HepG2 (cell line): ENCODE data around the gene ZSCAN32. TPM values are rescaled to one million over a fixed set of nuclear protein-coding genes. Genes with fewer than 3 reads are reported as not detected.

Source experiments
- ATAC-seq: fragments of 200-7000 bp; cut with Tn5 transposase; 3 replicates; pipeline ENCODE4 v1.9.1; 2020; ENCODE audit warnings: mild to moderate bottlenecking, moderate library complexity
- BruUV-seq: library from RNA; stranded (reverse); fragments of 400-500 nt; replicated peaks from 2 replicates; lab custom pipeline; 2021; lab: Mats Ljungman, UMichigan
- CTCF ChIA-PET: fragments of 300-600 bp; formaldehyde crosslinking; extraction: SDS; loops from one replicate; lab custom pipeline; 2021; ENCODE audit warnings: low total read pairs, inconsistent platforms, low intra/inter-chr PET ratio; lab: Yijun Ruan, JAX
- POLR2A ChIA-PET: fragments of 350-600 bp; sonication (Branson Sonifier 250); formaldehyde crosslinking; loops from one replicate; lab custom pipeline; 2020; ENCODE audit warnings: antibody characterized with exemption, inconsistent platforms; lab: Yijun Ruan, JAX
- DNase-seq: peaks from one replicate; pipeline ENCODE4 v3.0.0-alpha.2; 2015; ENCODE audit warnings: low spot score
- FAIRE-seq: peaks from 3 replicates; lab custom pipeline; 2011; peaks lifted over from hg19 to GRCh38; lab: Jason Lieb, UNC
- H2AFZ ChIP-seq: one replicate; pipeline ENCODE4 v1.6.1; 2011; ENCODE audit warnings: low read length, inconsistent platforms
- H3K27ac ChIP-seq: fragments of 300-600 bp; 3 replicates; pipeline ENCODE4 v1.8.0; 2011; ENCODE audit warnings: mixed run types, mild to moderate bottlenecking, mixed read lengths, low read length, inconsistent platforms; ENCODE audit not compliant: insufficient read depth; ENCODE audit errors: extremely low read length
- H3K27me3 ChIP-seq, 2 experiments: fragments of 200-600 bp in 1 of 2; 2 replicates in 1 of 2; 3 replicates in 1 of 2; pipeline versions ENCODE4 v1.6.0 to v1.8.0; 2011; ENCODE audit warnings: low read length in 2 of 2, mild to moderate bottlenecking in 2 of 2, moderate library complexity in 2 of 2, inconsistent platforms in 1 of 2; ENCODE audit not compliant: insufficient read depth in 2 of 2, control insufficient read depth in 1 of 2
- H3K36me3 ChIP-seq, 2 experiments: fragments of 200-600 bp in 1 of 2; replicated peaks in 1 of 2; 2 replicates in 1 of 2; 3 replicates in 1 of 2; pipeline versions ENCODE4 v1.5.1 to v1.8.0; 2011; ENCODE audit warnings: low read length in 2 of 2, inconsistent platforms in 1 of 2; ENCODE audit not compliant: insufficient read depth in 2 of 2, control insufficient read depth in 1 of 2
- H3K4me1 ChIP-seq: 2 replicates; pipeline ENCODE4 v1.5.1; 2012; ENCODE audit warnings: low read length, inconsistent platforms; ENCODE audit not compliant: insufficient read depth
- H3K4me2 ChIP-seq: 2 replicates; pipeline ENCODE4 v1.6.0; 2011; ENCODE audit warnings: low read depth, low read length, inconsistent platforms
- H3K4me3 ChIP-seq, 3 experiments: fragments of 200-600 bp in 1 of 3; sonication (generic), shearing (Covaris generic) in 1 of 3; replicated peaks in 1 of 3; 2 replicates each; pipeline ENCODE4 v1.5.1; 2011 to 2016; ENCODE audit warnings: low read length in 3 of 3, inconsistent platforms in 2 of 3, low read depth in 2 of 3, mild to moderate bottlenecking in 2 of 3, control low read depth in 1 of 3, mixed read lengths in 1 of 3; ENCODE audit not compliant: insufficient read depth in 1 of 3
- H3K79me2 ChIP-seq: one replicate; pipeline ENCODE4 v1.6.1; 2011; ENCODE audit warnings: low read length, inconsistent platforms; ENCODE audit not compliant: insufficient read depth
- H3K9ac ChIP-seq: 2 replicates; pipeline ENCODE4 v1.6.0; 2011; ENCODE audit warnings: mild to moderate bottlenecking, low read depth, low read length, inconsistent platforms; ENCODE audit not compliant: insufficient read depth
- H3K9me3 ChIP-seq: 2 replicates; pipeline ENCODE4 v1.5.1; 2012; ENCODE audit warnings: mild to moderate bottlenecking, low read length
- H4K20me1 ChIP-seq: 2 replicates; pipeline ENCODE4 v1.6.0; 2011; ENCODE audit warnings: inconsistent platforms, mild to moderate bottlenecking, low read length, moderate library complexity; ENCODE audit not compliant: insufficient read depth
- CHD2 ChIP-seq: IDR thresholded peaks from 2 replicates; pipeline ENCODE4 v1.6.1; 2011; ENCODE audit warnings: low read depth, low read length, improper control_type of control experiment
- MAZ ChIP-seq, 2 experiments: sonication (generic) in 1 of 2; formaldehyde crosslinking in 1 of 2; IDR thresholded peaks; 2 replicates each; pipeline versions ENCODE4 v1.5.0 to v1.6.1; 2012 to 2020; ENCODE audit warnings: low read depth in 2 of 2, mild to moderate bottlenecking in 2 of 2, borderline replicate concordance in 1 of 2, improper control_type of control experiment in 1 of 2, low read length in 1 of 2, missing genetic modification reagents in 1 of 2, moderate library complexity in 1 of 2
- SALL2 ChIP-seq: sonication (generic); formaldehyde crosslinking; IDR thresholded peaks from 2 replicates; pipeline ENCODE4 v1.8.1; 2023; ENCODE audit warnings: mild to moderate bottlenecking, missing genetic modification reagents, inconsistent platforms
- SOX5 ChIP-seq: IDR thresholded peaks from 2 replicates; pipeline ENCODE4 v1.6.1; 2016; ENCODE audit warnings: borderline replicate concordance
- TEAD3 ChIP-seq: optimal IDR thresholded peaks from 2 replicates; pipeline ENCODE3; 2016; ENCODE audit warnings: borderline replicate concordance
- ZFP62 ChIP-seq: sonication (generic); formaldehyde crosslinking; IDR thresholded peaks from 2 replicates; pipeline ENCODE4 v1.4.0; 2020; ENCODE audit warnings: missing genetic modification reagents
- ZNF724P ChIP-seq: sonication (generic); formaldehyde crosslinking; IDR thresholded peaks from 2 replicates; pipeline ENCODE4 v1.8.0; 2022; ENCODE audit warnings: missing genetic modification reagents, borderline replicate concordance
- WGBS: methylation state at CpG from one replicate; pipeline ENCODE4 v1.1.6; 2017; ENCODE audit warnings: low lambda C conversion rate; 5-methylcytosine and 5-hydroxymethylcytosine counted together
- in situ Hi-C: cut with HindIII; loops from 2 replicates; pipeline ENCODE4 v1.10.0; 2017; ENCODE audit warnings: low pct_unique_long_range_greater_than_20kb; ENCODE audit not compliant: extremely low pct_ligation_motif_present
- intact Hi-C: fragments of 100-400 bp; cut with micrococcal nuclease; formaldehyde crosslinking; loops from one replicate; pipeline ENCODE4 v1.10.0; 2022; ENCODE audit not compliant: unreplicated experiment
- polyA plus RNA-seq, 8 experiments: library from polyadenylated mRNA; depleted of rRNA in 3 of 8; stranded (reverse) in 7 of 8; unstranded in 1 of 8; fragments of >200 nt; fragmentation: Illumina TruSeq in 4 of 8; extraction: Trizol in 4 of 8; gene quantifications; 2 replicates each; pipeline versions ENCODE4 v1.2.1 to v1.2.3, GENCODE V29; 2011 to 2016; ENCODE audit warnings: low read depth in 4 of 8, missing spikeins in 1 of 8, mixed read lengths in 1 of 8; ENCODE audit not compliant: insufficient read depth in 1 of 8
- total RNA-seq, 5 experiments: library from RNA; depleted of rRNA; stranded (reverse); fragments of >200 nt; fragmentation: Illumina TruSeq; extraction: Trizol; gene quantifications; 2 replicates each; pipeline ENCODE4 v1.2.3, GENCODE V29; 2016; ENCODE audit warnings: low read depth in 1 of 5
- TF ChIP-seq, protein P1 (sequence below): sonication (generic); formaldehyde crosslinking; IDR thresholded peaks from 2 replicates; pipeline ENCODE4 v1.4.0; 2020; ENCODE audit warnings: missing genetic modification reagents, borderline replicate concordance
- TF ChIP-seq, protein P2 (sequence below): sonication (generic); formaldehyde crosslinking; IDR thresholded peaks from 2 replicates; pipeline ENCODE4 v1.4.0; 2020; ENCODE audit warnings: missing genetic modification reagents, mild to moderate bottlenecking, borderline replicate concordance
- TF ChIP-seq, protein P3 (sequence below): sonication (generic); formaldehyde crosslinking; IDR thresholded peaks from 2 replicates; pipeline ENCODE4 v1.5.0; 2020; ENCODE audit warnings: mild to moderate bottlenecking, missing genetic modification reagents

Gene ZSCAN32
- total and polyA plus RNA-seq, 2 of the 13 experiments (the other 11 are each of a cell fraction or from before 2014, with no cell fraction given) = 10.7 to 12.8 TPM

GRCh38 chr16:3400779-3401688 lies at the start of gene ZSCAN32, which contains the start of gene ZNF174 (continued):
- TF ChIP-seq ZFP62 (CRISPR knock-in tag) (no peak), SALL2 (peak; percentile 87)
- TF ChIP-seq, protein P1, sequence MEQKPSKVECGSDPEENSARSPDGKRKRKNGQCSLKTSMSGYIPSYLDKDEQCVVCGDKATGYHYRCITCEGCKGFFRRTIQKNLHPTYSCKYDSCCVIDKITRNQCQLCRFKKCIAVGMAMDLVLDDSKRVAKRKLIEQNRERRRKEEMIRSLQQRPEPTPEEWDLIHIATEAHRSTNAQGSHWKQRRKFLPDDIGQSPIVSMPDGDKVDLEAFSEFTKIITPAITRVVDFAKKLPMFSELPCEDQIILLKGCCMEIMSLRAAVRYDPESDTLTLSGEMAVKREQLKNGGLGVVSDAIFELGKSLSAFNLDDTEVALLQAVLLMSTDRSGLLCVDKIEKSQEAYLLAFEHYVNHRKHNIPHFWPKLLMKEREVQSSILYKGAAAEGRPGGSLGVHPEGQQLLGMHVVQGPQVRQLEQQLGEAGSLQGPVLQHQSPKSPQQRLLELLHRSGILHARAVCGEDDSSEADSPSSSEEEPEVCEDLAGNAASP (CRISPR knock-in tag) = no peak; the same call in none of the 2 replicates

- WGBS = 62% methylated on average over 10 of the region's 10 CpGs
- Histone ChIP-seq H4K20me1 (no peaks in the 10 kb centered on the region; the same call in 1 of the 2 replicates), H3K79me2 (peaks cover 37% of the 10 kb centered on the region), H2AFZ (no peak overlapping the region), H3K36me3 (peaks cover 0 to 2% of the 10 kb centered on the region in 2 experiments; a peak in 1 of 5 replicates), H3K27ac (peak overlapping the region; percentile 78), H3K9me3 (no peaks in the 10 kb centered on the region), H3K4me3 (peak overlapping the region; percentile 63 to 76 (median 63); a peak in 5 of 6 replicates), H3K27me3 (no peaks in the 10 kb centered on the region; a peak in 1 of 5 replicates), H3K4me2 (peak overlapping the region; percentile 63), H3K4me1 (peaks cover 61% of the 10 kb centered on the region), H3K9ac (peak overlapping the region; percentile 88)
- in situ Hi-C loops = no loop called here
- DNase-seq (peak; percentile 72), ATAC-seq (peak; percentile 84), FAIRE-seq (peak; percentile 53)
- ChIA-PET CTCF (no interaction called here), POLR2A (interaction anchor here (1.0 to 3.0 kb wide), 9 partner anchors 9 to 185 kb away, joined by 3 to 46 read pairs (median 5); partner anchors contain the start of genes ZNF174 and ZSCAN32)
- intact Hi-C loops = loop anchor here (5.0 kb wide), 1 partner anchor 42 kb away; the partner anchor contains the start of genes ZNF174 and ZSCAN32
- BruUV-seq = TSS peak; percentile 90
- TF ChIP-seq CHD2 (peak; percentile 67), TEAD3 (CRISPR knock-in tag) (peak; percentile 29), SOX5 (CRISPR knock-in tag) (0 out of 2 replicates have a peak, but pooled peaks have one; percentile 9), ZNF724P (CRISPR knock-in tag) (no peak), MAZ (IDR thresholded peaks at IDR 0.05; ENCODE audit: borderline replicate concordance, low read depth, low read length) (no peak), MAZ (CRISPR knock-in tag; IDR thresholded peaks at IDR 0.05; ENCODE audit: low read depth) (0 out of 2 replicates have a peak, but pooled peaks have one; percentile 8)
- TF ChIP-seq, protein P2, sequence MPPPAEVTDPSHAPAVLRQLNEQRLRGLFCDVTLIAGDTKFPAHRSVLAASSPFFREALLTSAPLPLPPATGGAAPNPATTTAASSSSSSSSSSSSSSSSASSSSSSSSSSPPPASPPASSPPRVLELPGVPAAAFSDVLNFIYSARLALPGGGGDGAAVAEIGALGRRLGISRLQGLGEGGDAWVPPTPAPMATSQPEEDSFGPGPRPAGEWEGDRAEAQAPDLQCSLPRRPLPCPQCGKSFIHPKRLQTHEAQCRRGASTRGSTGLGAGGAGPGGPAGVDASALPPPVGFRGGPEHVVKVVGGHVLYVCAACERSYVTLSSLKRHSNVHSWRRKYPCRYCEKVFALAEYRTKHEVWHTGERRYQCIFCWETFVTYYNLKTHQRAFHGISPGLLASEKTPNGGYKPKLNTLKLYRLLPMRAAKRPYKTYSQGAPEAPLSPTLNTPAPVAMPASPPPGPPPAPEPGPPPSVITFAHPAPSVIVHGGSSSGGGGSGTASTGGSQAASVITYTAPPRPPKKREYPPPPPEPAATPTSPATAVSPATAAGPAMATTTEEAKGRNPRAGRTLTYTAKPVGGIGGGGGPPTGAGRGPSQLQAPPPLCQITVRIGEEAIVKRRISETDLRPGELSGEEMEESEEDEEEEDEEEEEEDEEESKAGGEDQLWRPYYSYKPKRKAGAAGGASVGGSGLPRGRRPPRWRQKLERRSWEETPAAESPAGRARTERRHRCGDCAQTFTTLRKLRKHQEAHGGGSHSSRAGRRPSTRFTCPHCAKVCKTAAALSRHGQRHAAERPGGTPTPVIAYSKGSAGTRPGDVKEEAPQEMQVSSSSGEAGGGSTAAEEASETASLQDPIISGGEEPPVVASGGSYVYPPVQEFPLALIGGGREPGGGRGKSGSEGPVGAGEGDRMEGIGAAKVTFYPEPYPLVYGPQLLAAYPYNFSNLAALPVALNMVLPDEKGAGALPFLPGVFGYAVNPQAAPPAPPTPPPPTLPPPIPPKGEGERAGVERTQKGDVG (CRISPR knock-in tag) = no peak
- TF ChIP-seq, protein P3, sequence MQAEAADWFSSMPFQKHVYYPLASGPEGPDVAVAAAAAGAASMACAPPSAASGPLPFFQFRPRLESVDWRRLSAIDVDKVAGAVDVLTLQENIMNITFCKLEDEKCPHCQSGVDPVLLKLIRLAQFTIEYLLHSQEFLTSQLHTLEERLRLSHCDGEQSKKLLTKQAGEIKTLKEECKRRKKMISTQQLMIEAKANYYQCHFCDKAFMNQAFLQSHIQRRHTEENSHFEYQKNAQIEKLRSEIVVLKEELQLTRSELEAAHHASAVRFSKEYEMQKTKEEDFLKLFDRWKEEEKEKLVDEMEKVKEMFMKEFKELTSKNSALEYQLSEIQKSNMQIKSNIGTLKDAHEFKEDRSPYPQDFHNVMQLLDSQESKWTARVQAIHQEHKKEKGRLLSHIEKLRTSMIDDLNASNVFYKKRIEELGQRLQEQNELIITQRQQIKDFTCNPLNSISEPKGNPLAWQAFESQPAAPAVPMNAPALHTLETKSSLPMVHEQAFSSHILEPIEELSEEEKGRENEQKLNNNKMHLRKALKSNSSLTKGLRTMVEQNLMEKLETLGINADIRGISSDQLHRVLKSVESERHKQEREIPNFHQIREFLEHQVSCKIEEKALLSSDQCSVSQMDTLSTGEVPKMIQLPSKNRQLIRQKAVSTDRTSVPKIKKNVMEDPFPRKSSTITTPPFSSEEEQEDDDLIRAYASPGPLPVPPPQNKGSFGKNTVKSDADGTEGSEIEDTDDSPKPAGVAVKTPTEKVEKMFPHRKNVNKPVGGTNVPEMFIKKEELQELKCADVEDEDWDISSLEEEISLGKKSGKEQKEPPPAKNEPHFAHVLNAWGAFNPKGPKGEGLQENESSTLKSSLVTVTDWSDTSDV (CRISPR knock-in tag) = no peak
These were observed 43.2 kb upstream of the ZSCAN32 start for GRCh38 chr16:3444032-3444388.
